Adrenal gland (tissue), 19 donors: ENCODE data around the gene ALG1L2. TPM values are rescaled to one million over a fixed set of nuclear protein-coding genes. Genes with fewer than 3 reads are reported as not detected.
"Not testable (repeated sequence)": the region's sequence is repeated elsewhere in the genome, so short reads cannot be mapped to it uniquely, and the experiment has no call there.

Experiments used
- DNase-seq, 7 donors: peaks; one replicate each; pipeline ENCODE4 v3.0.0-alpha.2; 2019 to 2020
- H3K27ac ChIP-seq, 5 donors: fragments of 200-600 bp; sonication (generic) in 4 of 5; 1 replicate in 3 of 5; 2 replicates in 2 of 5; pipeline versions ENCODE4 v1.5.1 to v1.8.0; 2016 to 2020; ENCODE audit warnings: mild to moderate bottlenecking in 1 of 5
- H3K27me3 ChIP-seq: fragments of 200-600 bp; 2 replicates; pipeline ENCODE4 v1.8.0; 2021
- H3K36me3 ChIP-seq, 2 donors: fragments of 200-600 bp; replicated peaks in 1 of 2; 1 replicate in 1 of 2; 2 replicates in 1 of 2; pipeline versions ENCODE4 v1.5.1 to v1.8.0; 2018 to 2022
- H3K4me1 ChIP-seq, 2 donors: fragments of 200-600 bp; replicated peaks in 1 of 2; 1 replicate in 1 of 2; 2 replicates in 1 of 2; pipeline versions ENCODE4 v1.5.1 to v1.8.0; 2018 to 2021
- H3K4me3 ChIP-seq, 4 donors: fragments of 200-600 bp; sonication (generic) in 3 of 4; one replicate each; pipeline ENCODE4 v1.5.1; 2016 to 2018
- H3K9me3 ChIP-seq, 3 donors: fragments of 200-600 bp; sonication (generic) in 1 of 3; replicated peaks in 1 of 3; 1 replicate in 2 of 3; 2 replicates in 1 of 3; pipeline versions ENCODE4 v1.5.1 to v1.8.0; 2016 to 2021
- POLR2A ChIP-seq, 2 donors: fragments of 450-650 bp; IDR thresholded peaks; one replicate each; pipeline ENCODE4 v1.6.1; 2017; ENCODE audit warnings: antibody characterized with exemption in 2 of 2, mild to moderate bottlenecking in 2 of 2, moderate library complexity in 1 of 2
- WGBS, 4 donors: extraction: QIAGEN DNeasy Blood & Tissue Kit in 2 of 4; methylation state at CpG; one replicate each; pipeline versions ENCODE4 v1.1.5 to v1.1.7; 2013 to 2017; 5-methylcytosine and 5-hydroxymethylcytosine counted together
- intact Hi-C, 2 donors: fragments of 100-400 bp; cut with DNase I; formaldehyde crosslinking; loops; one replicate each; pipeline versions ENCODE4 v1.14.1 to v1.15.0; 2022 to 2023
- long read RNA-seq, 10 donors: library from polyadenylated mRNA in 3 of 10; unstranded in 2 of 10; stranded (forward) in 1 of 10; transcript quantifications; one replicate each; pipeline ENCODE4 v2.0.0 and lab custom pipeline, GENCODE V29; 2021 to 2026
- polyA plus RNA-seq, 3 donors: library from polyadenylated mRNA; stranded (reverse); fragments of 200-250 nt in 2 of 3; fragments of 350-450 nt in 1 of 3; fragmentation: Illumina TruSeq in 1 of 3; extraction: RNeasy Lipid Tissue Mini Kit (QIAGEN cat#74804) in 1 of 3; gene quantifications; one replicate each; pipeline ENCODE4 v1.2.3, GENCODE V29; 2013 to 2014
- total RNA-seq, 9 donors: library from RNA; depleted of rRNA in 4 of 9; stranded (reverse); fragments of >200 nt in 4 of 9; fragments of 120-200 nt in 1 of 9; fragmentation: NEBNext Ultra II Directional in 1 of 9; extraction: Animal tissue kit (Norgen Biotek cat#: 25700) in 1 of 9; gene quantifications; one replicate each; pipeline versions ENCODE4 v1.1.0 to v1.2.4, GENCODE V29; 2013 to 2023
- TF ChIP-seq, protein P1 (sequence below), 6 experiments: fragments of 450-650 bp in 4 of 6; fragments of 200-600 bp in 2 of 6; sonication (generic) in 1 of 6; IDR thresholded peaks; 1 replicate in 5 of 6; 2 replicates in 1 of 6; pipeline versions ENCODE4 v1.5.1 to v1.8.0; 2016 to 2021; ENCODE audit warnings: antibody characterized with exemption in 6 of 6, mild to moderate bottlenecking in 2 of 6, moderate library complexity in 1 of 6
- donor health status: healthy with polysubstance abuse.
- donor health status: Bipolar disorder and iron deficiency.
- donor health status: DM: yes; HTN: yes; CAD: no.
- donor health status: DM: no; HTN: no; CAD: no.
- donor health status: DM: no; HTN: no; CAD: no.
- donor health status: DM: yes; HTN: yes; CAD: no.

Gene ALG1L2, protein sequence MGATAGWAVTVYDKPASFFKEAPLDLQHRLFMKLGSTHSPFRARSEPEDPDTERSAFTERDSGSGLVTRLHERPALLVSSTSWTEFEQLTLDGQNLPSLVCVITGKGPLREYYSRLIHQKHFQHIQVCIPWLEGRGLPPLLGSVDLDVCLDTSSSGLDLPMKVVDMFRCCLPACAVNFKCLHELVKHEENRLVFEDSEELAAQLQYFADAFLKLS
- total RNA-seq (1 to 10 TPM in 2 of 9 donors, not detected in 7; 1.2 to 1.3 TPM), polyA plus RNA-seq (not detected)
- long read RNA-seq, donor 1, result 0 reads
- long read RNA-seq, donor 2, result 0 reads
- long read RNA-seq, donor 3, result 0 reads
- long read RNA-seq, donor 4, partial matches to known transcripts, result 0 of 1 reads
- long read RNA-seq, donor 4, other reads (novel, unspliced or antisense), result 1 of 1 reads
- long read RNA-seq, donor 5, partial matches to known transcripts, result 0 of 1 reads
- long read RNA-seq, donor 5, other reads (novel, unspliced or antisense), result 1 of 1 reads
- long read RNA-seq, donor 6, partial matches to known transcripts, result 0 of 1 reads
- long read RNA-seq, donor 6, other reads (novel, unspliced or antisense), result 1 of 1 reads
- long read RNA-seq, donor 7, result 0 reads
- long read RNA-seq, donor 8, result 0 reads
- long read RNA-seq, donor 9, result 0 reads
- long read RNA-seq, donor 10, result 0 reads

DNA sequence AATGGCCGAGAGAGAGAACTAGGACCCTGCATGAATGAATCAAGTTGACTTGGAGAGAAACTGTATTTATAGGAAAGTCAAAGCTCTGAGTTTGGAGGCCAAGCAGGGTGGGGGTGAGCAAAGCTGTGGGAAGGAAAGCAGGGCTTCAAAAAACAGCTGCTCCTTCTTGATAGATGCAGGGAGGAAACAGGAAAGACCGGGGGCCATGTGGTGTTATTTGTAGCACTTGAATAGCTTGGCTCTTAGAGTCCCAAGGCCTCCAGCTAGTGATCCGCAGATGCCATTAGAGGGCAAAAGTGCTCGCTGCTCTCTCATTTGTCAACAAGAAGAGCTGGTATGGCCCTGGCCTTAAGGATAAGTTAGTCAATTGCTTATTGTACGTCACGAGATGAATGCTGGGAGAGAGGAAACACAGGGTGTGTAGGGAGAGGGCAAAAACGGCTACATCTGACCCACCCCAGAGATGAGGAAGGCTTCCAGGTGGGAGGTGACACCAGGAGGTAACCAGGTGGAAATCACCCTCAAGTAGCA lies at the start of gene ALG1L2:
TSS of gene ALG1L2 (plus strand) at position 481 of the 531 bp plus-strand sequence. CDS start 186 bp downstream, outside the sequence.
- no peak within 1 kb of the TSS for H3K27ac ChIP-seq
- WGBS, 4 donors, result 23 to 42% (median 34%) methylated on average over 7 of the region's 7 CpGs
- no peaks in the 10 kb centered on the region for H3K36me3 ChIP-seq
- H3K27me3 ChIP-seq, result no peaks in the 10 kb centered on the region
- H3K9me3 ChIP-seq, result no peaks in the 10 kb centered on the region
- no peak within 1 kb of the TSS for H3K4me3 ChIP-seq
- intact Hi-C loops, result no loop called here
- no peaks in the 10 kb centered on the region for H3K4me1 ChIP-seq
- no peak for DNase-seq
- TF ChIP-seq POLR2A (IDR thresholded peaks at IDR 0.05), result no peak
- TF ChIP-seq, protein P1, sequence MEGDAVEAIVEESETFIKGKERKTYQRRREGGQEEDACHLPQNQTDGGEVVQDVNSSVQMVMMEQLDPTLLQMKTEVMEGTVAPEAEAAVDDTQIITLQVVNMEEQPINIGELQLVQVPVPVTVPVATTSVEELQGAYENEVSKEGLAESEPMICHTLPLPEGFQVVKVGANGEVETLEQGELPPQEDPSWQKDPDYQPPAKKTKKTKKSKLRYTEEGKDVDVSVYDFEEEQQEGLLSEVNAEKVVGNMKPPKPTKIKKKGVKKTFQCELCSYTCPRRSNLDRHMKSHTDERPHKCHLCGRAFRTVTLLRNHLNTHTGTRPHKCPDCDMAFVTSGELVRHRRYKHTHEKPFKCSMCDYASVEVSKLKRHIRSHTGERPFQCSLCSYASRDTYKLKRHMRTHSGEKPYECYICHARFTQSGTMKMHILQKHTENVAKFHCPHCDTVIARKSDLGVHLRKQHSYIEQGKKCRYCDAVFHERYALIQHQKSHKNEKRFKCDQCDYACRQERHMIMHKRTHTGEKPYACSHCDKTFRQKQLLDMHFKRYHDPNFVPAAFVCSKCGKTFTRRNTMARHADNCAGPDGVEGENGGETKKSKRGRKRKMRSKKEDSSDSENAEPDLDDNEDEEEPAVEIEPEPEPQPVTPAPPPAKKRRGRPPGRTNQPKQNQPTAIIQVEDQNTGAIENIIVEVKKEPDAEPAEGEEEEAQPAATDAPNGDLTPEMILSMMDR (IDR thresholded peaks at IDR 0.05), result no peak

DNA sequence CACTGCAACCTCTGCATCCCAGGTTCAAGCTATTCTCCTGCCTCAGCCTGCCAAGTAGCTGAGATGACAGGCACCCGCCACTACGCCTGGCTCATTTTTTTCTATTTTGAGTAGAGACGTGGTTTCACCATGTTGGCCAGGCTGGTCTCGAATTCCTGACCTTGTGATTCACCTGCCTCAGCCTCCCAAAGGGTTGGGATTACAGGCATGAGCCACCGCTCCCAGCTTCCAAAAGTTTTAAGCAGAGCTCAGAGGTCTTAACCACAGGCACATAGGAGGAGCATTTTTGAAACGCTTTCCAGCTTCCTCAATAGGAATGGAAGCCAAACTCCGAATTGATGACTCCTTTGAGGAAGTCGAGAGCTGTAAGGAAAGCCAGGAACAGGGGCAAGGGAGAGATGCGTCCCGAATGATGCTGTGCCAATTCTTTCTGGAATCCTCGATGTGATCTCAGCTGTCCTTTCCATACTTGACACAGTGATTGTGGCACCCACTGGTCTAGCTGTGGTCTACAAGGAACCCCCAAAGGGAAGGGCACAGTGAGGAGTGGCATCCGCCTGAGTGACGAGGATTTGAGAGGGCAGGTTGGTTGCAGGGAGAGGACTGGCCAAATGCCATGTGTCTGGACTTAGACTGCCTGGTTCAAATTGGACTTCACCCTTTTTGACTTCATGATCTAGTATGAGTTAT lies 44.4 kb upstream of the ALG1L2 start:
- H3K4me1 ChIP-seq, intact Hi-C loops, H3K9me3 ChIP-seq, H3K36me3 ChIP-seq, H3K27me3 ChIP-seq, DNase-seq, H3K4me3 ChIP-seq, H3K27ac ChIP-seq: not testable (repeated sequence)
- 64 to 76% (median 66%) methylated on average over 11 to 13 of the region's 13 CpGs for WGBS, 4 donors

DNA sequence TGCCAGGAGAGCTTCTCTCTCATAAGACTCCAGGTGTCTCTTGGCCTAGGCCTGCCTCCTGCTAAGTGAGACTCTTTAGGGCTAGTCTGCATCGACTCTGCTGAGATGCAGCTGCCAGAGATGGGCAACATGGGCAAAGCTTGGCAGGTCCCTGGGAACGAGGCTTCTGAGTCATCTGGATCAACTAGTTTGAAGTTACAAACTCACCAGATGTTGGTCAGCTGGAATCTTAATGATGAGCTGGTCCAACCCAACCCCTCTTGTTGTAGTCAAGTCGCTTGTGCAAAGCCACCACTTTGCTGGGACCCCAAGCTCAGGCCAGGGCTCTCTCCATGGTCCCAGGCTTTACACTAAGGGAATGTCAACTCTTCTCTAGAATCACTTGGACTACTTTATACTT lies 38.9 kb upstream of the ALG1L2 start:
- H3K27ac ChIP-seq, intact Hi-C loops, DNase-seq: not testable (repeated sequence)

DNA sequence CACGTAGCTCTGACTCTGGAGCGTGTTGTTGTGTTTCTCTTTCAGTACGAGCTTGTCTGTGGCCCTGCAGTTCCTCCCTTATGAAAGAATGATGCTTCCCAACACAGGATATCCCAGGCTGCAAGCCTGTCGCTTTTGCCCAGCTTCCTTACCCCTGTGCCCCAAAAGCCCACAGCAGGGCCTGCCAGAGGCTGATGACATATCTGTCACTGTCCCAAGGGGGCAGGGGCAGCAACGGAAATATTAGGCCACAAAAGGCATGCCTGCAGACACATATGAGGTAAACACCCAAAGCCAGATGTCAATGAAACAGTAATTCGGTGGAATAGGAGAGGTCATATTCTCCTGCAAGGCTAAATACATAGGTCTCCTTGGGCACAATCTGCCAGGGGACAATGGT lies 38.0 kb upstream of the ALG1L2 start:
- H3K4me1 ChIP-seq, H3K9me3 ChIP-seq, intact Hi-C loops, DNase-seq, H3K27ac ChIP-seq, H3K36me3 ChIP-seq, H3K27me3 ChIP-seq, H3K4me3 ChIP-seq: not testable (repeated sequence)
- WGBS, 4 donors, result 51 to 74% (median 64%) methylated on average over 4 to 6 of the region's 6 CpGs

More for the DNA sequence above, 38.9 kb upstream of the ALG1L2 start:
- H3K9me3 ChIP-seq, H3K4me3 ChIP-seq, H3K27me3 ChIP-seq, H3K36me3 ChIP-seq, H3K4me1 ChIP-seq: not testable (repeated sequence)
- 71 to 91% (median 89%) methylated on average over 1 to 3 of the region's 3 CpGs for WGBS, 4 donors

DNA sequence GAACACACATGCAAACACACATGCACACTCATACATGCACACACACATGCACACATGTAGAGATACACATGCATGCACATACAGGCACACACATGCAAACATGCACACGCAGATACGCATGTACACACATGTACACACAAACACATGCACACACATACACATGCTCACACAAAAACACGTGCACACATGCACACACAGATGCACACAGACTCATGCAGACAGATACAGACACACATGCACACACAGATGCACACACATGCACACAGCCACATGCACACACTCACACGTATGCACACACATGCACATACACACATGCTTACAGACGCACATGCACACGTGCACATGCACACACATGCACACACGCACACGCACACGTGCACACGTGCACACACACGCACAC lies 37.3 kb upstream of the ALG1L2 start:
- 71 to 94% (median 83%) methylated on average over 2 to 11 of the region's 11 CpGs for WGBS, 4 donors
- Histone ChIP-seq H3K36me3 (no peaks in the 10 kb centered on the region), H3K9me3 (no peaks in the 10 kb centered on the region), H3K4me1 (no peaks in the 10 kb centered on the region), H3K27me3 (no peaks in the 10 kb centered on the region), H3K4me3 (no peak overlapping the region), H3K27ac (no peak overlapping the region)
- no peak for DNase-seq
- intact Hi-C loops, result no loop called here
- TF ChIP-seq, protein P1 (IDR thresholded peaks at IDR 0.05), result no peak
- no peak for TF ChIP-seq POLR2A (IDR thresholded peaks at IDR 0.05)
